Stomach (tissue), 4 donors: ENCODE measurements around the gene IL4I1.

Source experiments
- CTCF ChIP-seq, 7 experiments: fragments of 450-650 bp in 4 of 7; fragments of 200-600 bp in 3 of 7; sonication (generic) in 3 of 7; IDR thresholded peaks; one replicate each; pipeline ENCODE4 v1.5.1; 2016 to 2019; ENCODE audit warnings: antibody characterized with exemption in 7 of 7, control low read depth in 2 of 7, mild to moderate bottlenecking in 1 of 7
- EP300 ChIP-seq: sonication (generic); formaldehyde crosslinking; IDR thresholded peaks from one replicate; pipeline ENCODE4 v1.6.1; 2017; ENCODE audit warnings: antibody characterized with exemption

- TF ChIP-seq EP300 (no peak), CTCF (IDR thresholded peaks at IDR 0.05) (peak in 1 of 7 experiments; percentile 11)
Observed at GRCh38 chr19:49929121-49929610, 32.5 kb upstream of the IL4I1 start, which contains the start of the genes ATF5 and NUP62.
